Measurements from ENCODE around the gene TNFAIP8. TPM values are rescaled to one million over a fixed set of nuclear protein-coding genes. Genes with fewer than 3 reads are reported as not detected.
"Not testable (repeated sequence)": the region's sequence is repeated elsewhere in the genome, so short reads cannot be mapped to it uniquely, and the experiment has no call there.

Gene TNFAIP8
- total and polyA plus RNA-seq, 2 experiments from 2014 or later = 10.6 to 29.2 TPM

- ATAC-seq = not testable (repeated sequence)
These were observed 83.8 kb downstream of the TNFAIP8 start for GRCh38 chr5:119439632-119440031.

GRCh38 chr5:119444643-119445042 is 88.8 kb downstream of the TNFAIP8 start:
- not testable (repeated sequence) for H3F3A ChIP-seq (replicated peaks; ENCODE audit: low read depth); H3K4me1 Mint-ChIP-seq; H3K4me2 ChIP-seq; H3K79me2 ChIP-seq (replicated peaks; ENCODE audit: insufficient read depth); H3K4me3 ChIP-seq; H3K4me3 Mint-ChIP-seq; H3K27ac ChIP-seq (ENCODE audit: low read depth); DNase-seq (ENCODE audit: low spot score); H4K20me1 ChIP-seq (replicated peaks; ENCODE audit: insufficient read depth); H3K36me3 Mint-ChIP-seq (ENCODE audit: low read depth); H2AFZ ChIP-seq; H3K36me3 ChIP-seq (ENCODE audit: insufficient read depth); H3K27me3 Mint-ChIP-seq (ENCODE audit: insufficient read depth, low read depth, poor library complexity); ATAC-seq; H3K4me1 ChIP-seq (ENCODE audit: insufficient read depth); H3K27me3 ChIP-seq (ENCODE audit: insufficient read depth); H3K27ac Mint-ChIP-seq
- H3K9me3 Mint-ChIP-seq = peaks cover 24% of the 10 kb centered on the region
- H3K9me2 ChIP-seq (ENCODE audit: insufficient read depth) = peaks cover 10% of the 10 kb centered on the region

More at GRCh38 chr5:119439632-119440031, 83.8 kb downstream of the TNFAIP8 start:
- H3K4me3 Mint-ChIP-seq; H4K20me1 ChIP-seq (replicated peaks; ENCODE audit: insufficient read depth); H2AFZ ChIP-seq; H3K27ac ChIP-seq (ENCODE audit: low read depth); H3K36me3 ChIP-seq (ENCODE audit: insufficient read depth); H3K27me3 Mint-ChIP-seq (ENCODE audit: insufficient read depth, low read depth, poor library complexity); H3K4me2 ChIP-seq; H3K4me1 Mint-ChIP-seq; H3K79me2 ChIP-seq (replicated peaks; ENCODE audit: insufficient read depth); H3F3A ChIP-seq (replicated peaks; ENCODE audit: low read depth); H3K27me3 ChIP-seq (ENCODE audit: insufficient read depth); H3K4me3 ChIP-seq; DNase-seq (ENCODE audit: low spot score); H3K27ac Mint-ChIP-seq; H3K4me1 ChIP-seq (ENCODE audit: insufficient read depth): not testable (repeated sequence)
- peaks cover 10% of the 10 kb centered on the region for H3K9me2 ChIP-seq (ENCODE audit: insufficient read depth)
- Mint-ChIP-seq H3K36me3 (ENCODE audit: low read depth) (peaks cover 23% of the 10 kb centered on the region), H3K9me3 (peaks cover 44% of the 10 kb centered on the region)
- TF ChIP-seq CTCF (conservative IDR thresholded peaks at IDR 0.05; ENCODE audit: low read depth in 2 of 2) = peak in 1 of 2 experiments; percentile 36; a peak in 2 of 4 replicates

- H3K36me3 ChIP-seq (ENCODE audit: insufficient read depth) = no peaks in the 10 kb centered on the region
- Mint-ChIP-seq H3K9me3 (peaks cover 28% of the 10 kb centered on the region), H3K4me1 (peaks cover 5% of the 10 kb centered on the region; the same call in 2 of the 3 replicates), H3K4me3 (no peak overlapping the region; the same call in 2 of the 3 replicates), H3K27me3 (ENCODE audit: insufficient read depth, low read depth, poor library complexity) (peaks cover 6% of the 10 kb centered on the region), H3K36me3 (ENCODE audit: low read depth) (peaks cover 11% of the 10 kb centered on the region), H3K27ac (peak overlapping the region; percentile 77; the same call in 1 of the 2 replicates)
- DNase-seq (ENCODE audit: low spot score) (peak; percentile 65), ATAC-seq (peak; percentile 88)
- H3K9me2 ChIP-seq (ENCODE audit: insufficient read depth) = peaks cover 6% of the 10 kb centered on the region; the same call in 1 of the 2 replicates
- no peaks in the 10 kb centered on the region for H3K27me3 ChIP-seq (ENCODE audit: insufficient read depth)
- H3K27ac ChIP-seq (ENCODE audit: low read depth) = no peak overlapping the region
- H3K4me3 ChIP-seq = 0 out of 2 replicates have a peak overlapping the region, but pooled peaks have one; percentile 10
- H3K79me2 ChIP-seq (replicated peaks; ENCODE audit: insufficient read depth) = no peaks in the 10 kb centered on the region
- H3K4me2 ChIP-seq = no peak overlapping the region
- no peaks in the 10 kb centered on the region for H3F3A ChIP-seq (replicated peaks; ENCODE audit: low read depth)
- peak overlapping the region; percentile 19; the same call in 1 of the 2 replicates for H2AFZ ChIP-seq
- H4K20me1 ChIP-seq (replicated peaks; ENCODE audit: insufficient read depth) = no peaks in the 10 kb centered on the region
- 0 out of 2 replicates have a peak, but pooled peaks cover 4% of the 10 kb centered on the region for H3K4me1 ChIP-seq (ENCODE audit: insufficient read depth)
- TF ChIP-seq STAT1 (IDR thresholded peaks at IDR 0.05; ENCODE audit: unreplicated experiment) (no peak), CTCF (conservative IDR thresholded peaks at IDR 0.05; ENCODE audit: low read depth in 2 of 2) (no peak), ZNF331 (CRISPR knock-in tag; IDR thresholded peaks at IDR 0.05; ENCODE audit: low read depth) (no peak), ZNF462 (CRISPR knock-in tag; IDR thresholded peaks at IDR 0.05) (no peak), CREB1 (CRISPR knock-in tag; IDR thresholded peaks at IDR 0.05; ENCODE audit: low read depth) (no peak)
These were observed 89.7 kb downstream of the TNFAIP8 start for GRCh38 chr5:119445544-119445943.

Data from GM23338 (cell line).